ENCODE measurements around the gene CYB561D2. TPM values are rescaled to one million over a fixed set of nuclear protein-coding genes. Genes with fewer than 3 reads are reported as not detected.
A peak's percentile ranks its signal among the peaks of the same experiment; 100 is the strongest.

The CYB561D2 gene
- total RNA-seq, 1 experiment from 2014 or later = 9.5 TPM

DNA sequence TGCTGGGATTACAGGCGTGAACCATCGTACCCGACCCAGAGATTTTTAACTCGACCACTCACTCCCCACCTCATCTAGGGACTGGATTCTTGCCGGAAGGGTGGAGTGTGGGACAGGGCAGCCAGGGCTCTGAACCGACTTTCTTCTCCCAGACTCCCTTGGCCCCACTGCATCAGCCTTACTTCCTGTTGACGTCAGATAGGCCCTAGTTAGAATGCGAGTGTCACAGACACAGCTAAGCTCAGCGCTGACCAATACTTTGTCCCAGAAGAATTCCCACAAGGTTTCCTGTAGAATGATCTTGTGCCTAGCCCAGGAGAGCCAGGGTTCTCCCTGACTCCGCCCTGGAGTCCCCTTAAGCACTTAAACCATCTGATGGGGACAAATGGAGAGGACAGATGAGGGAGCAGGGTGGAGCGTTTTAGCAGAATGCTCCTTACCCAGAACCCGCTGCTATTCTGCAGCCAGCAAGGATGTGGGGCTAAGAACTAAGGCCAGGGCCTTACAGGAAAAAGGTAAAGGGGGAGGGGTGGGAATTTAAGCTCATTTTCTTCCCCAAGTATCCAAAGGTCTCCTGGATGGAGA, 16.8 kb upstream of the CYB561D2 start:
- no peak overlapping the region; the same call in 1 of the 2 replicates for H3K27ac ChIP-seq (ENCODE audit: low read depth, low read length)
- H3K9me3 ChIP-seq (ENCODE audit: control insufficient read depth in 1 of 2, insufficient read depth in 1 of 2, low read depth in 1 of 2, low read length in 2 of 2) = no peaks in the 10 kb centered on the region
- H3K36me3 ChIP-seq (ENCODE audit: control insufficient read depth in 1 of 2, insufficient read depth in 2 of 2, low read length in 2 of 2) = peaks cover 30 to 41% of the 10 kb centered on the region in 2 experiments; a peak in 3 of 4 replicates
- H3K79me2 ChIP-seq (ENCODE audit: insufficient read depth, low read length) = peaks cover 72% of the 10 kb centered on the region
- no peaks in the 10 kb centered on the region for H3K27me3 ChIP-seq (ENCODE audit: insufficient read depth, low read length)
- peaks cover 20 to 38% of the 10 kb centered on the region in 2 experiments for H3K4me1 ChIP-seq (ENCODE audit: control insufficient read depth in 1 of 2, insufficient read depth in 2 of 2, low read length in 2 of 2)
- H3K9ac ChIP-seq (ENCODE audit: low read length) = peak overlapping the region; percentile 5; the same call in 1 of the 2 replicates
- RAD21 ChIA-PET (ENCODE audit: low non-redundant PET in 1 of 2, low total read pairs in 2 of 2, uncharacterized antibody in 2 of 2, unreplicated experiment in 2 of 2) = no interaction called here
- no peaks in the 10 kb centered on the region for H3K9me2 ChIP-seq (ENCODE audit: insufficient read depth)
- H3K4me3 ChIP-seq (replicated peaks in 1 of 2; ENCODE audit: low read depth in 1 of 2, low read length in 2 of 2) = no peak overlapping the region
- ATAC-seq (no peak), DNase-seq (ENCODE audit: low read depth, low spot score) (no peak)
- no peak overlapping the region for H2AFZ ChIP-seq (ENCODE audit: low read depth, low read length, poor library complexity, severe bottlenecking)
- no TSS peak for BruUV-seq (replicated peaks)
- H3K4me2 ChIP-seq (ENCODE audit: low read length) = no peak overlapping the region
- CTCF ChIA-PET = no interaction called here
- intact Hi-C loops (cut with micrococcal nuclease) = no loop called here
- TF ChIP-seq RAD21 (IDR thresholded peaks at IDR 0.05; ENCODE audit: low read depth) = no peak
- TF ChIP-seq, protein P1, sequence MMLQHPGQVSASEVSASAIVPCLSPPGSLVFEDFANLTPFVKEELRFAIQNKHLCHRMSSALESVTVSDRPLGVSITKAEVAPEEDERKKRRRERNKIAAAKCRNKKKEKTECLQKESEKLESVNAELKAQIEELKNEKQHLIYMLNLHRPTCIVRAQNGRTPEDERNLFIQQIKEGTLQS (IDR thresholded peaks at IDR 0.05) = no peak
- TF ChIP-seq JUND (IDR thresholded peaks at IDR 0.05) = no peak
- no peak for TF ChIP-seq ZNF274 (IDR thresholded peaks at IDR 0.05; ENCODE audit: low read depth, low read length)
- TF ChIP-seq EGR1 (IDR thresholded peaks at IDR 0.05; ENCODE audit: low read depth) = no peak
- TF ChIP-seq, protein P2, sequence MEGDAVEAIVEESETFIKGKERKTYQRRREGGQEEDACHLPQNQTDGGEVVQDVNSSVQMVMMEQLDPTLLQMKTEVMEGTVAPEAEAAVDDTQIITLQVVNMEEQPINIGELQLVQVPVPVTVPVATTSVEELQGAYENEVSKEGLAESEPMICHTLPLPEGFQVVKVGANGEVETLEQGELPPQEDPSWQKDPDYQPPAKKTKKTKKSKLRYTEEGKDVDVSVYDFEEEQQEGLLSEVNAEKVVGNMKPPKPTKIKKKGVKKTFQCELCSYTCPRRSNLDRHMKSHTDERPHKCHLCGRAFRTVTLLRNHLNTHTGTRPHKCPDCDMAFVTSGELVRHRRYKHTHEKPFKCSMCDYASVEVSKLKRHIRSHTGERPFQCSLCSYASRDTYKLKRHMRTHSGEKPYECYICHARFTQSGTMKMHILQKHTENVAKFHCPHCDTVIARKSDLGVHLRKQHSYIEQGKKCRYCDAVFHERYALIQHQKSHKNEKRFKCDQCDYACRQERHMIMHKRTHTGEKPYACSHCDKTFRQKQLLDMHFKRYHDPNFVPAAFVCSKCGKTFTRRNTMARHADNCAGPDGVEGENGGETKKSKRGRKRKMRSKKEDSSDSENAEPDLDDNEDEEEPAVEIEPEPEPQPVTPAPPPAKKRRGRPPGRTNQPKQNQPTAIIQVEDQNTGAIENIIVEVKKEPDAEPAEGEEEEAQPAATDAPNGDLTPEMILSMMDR (IDR thresholded peaks at IDR 0.05 in 2 of 3, conservative IDR thresholded peaks at IDR 0.05 in 1 of 3; ENCODE audit: borderline replicate concordance in 1 of 3, insufficient read depth in 1 of 3, low read depth in 2 of 3, low read length in 2 of 3) = no peak
- TF ChIP-seq CBX3 (IDR thresholded peaks at IDR 0.05; ENCODE audit: low read depth) = no peak
- TF ChIP-seq ELF1 (IDR thresholded peaks at IDR 0.05; ENCODE audit: borderline replicate concordance, low read depth) = no peak
- no peak for TF ChIP-seq EZH2 (IDR thresholded peaks at IDR 0.05)
- no peak for TF ChIP-seq CEBPB (IDR thresholded peaks at IDR 0.05; ENCODE audit: low read depth)
- no peak for TF ChIP-seq TCF7L2 (IDR thresholded peaks at IDR 0.05; ENCODE audit: borderline replicate concordance, extremely low read depth, insufficient read depth, insufficient read length)
- TF ChIP-seq POLR2A (IDR thresholded peaks at IDR 0.05; ENCODE audit: borderline replicate concordance, extremely low read depth, insufficient read depth, insufficient read length) = no peak
- TF ChIP-seq YY1 (IDR thresholded peaks at IDR 0.05; ENCODE audit: extremely low read depth, insufficient replicate concordance, low read depth, low read length) = no peak
- no peak for TF ChIP-seq SIN3A (IDR thresholded peaks at IDR 0.05; ENCODE audit: low read depth)
- no peak for TF ChIP-seq REST (IDR thresholded peaks at IDR 0.05; ENCODE audit: low read depth)
- no peak for TF ChIP-seq ZBTB33 (IDR thresholded peaks at IDR 0.05; ENCODE audit: extremely low read depth, insufficient replicate concordance, low read length)
- TF ChIP-seq ZFX (IDR thresholded peaks at IDR 0.05) = no peak
- TF ChIP-seq POLR2AphosphoS5 (IDR thresholded peaks at IDR 0.05; ENCODE audit: low read depth, low read length) = no peak
- no peak for TF ChIP-seq FOSL1 (IDR thresholded peaks at IDR 0.05; ENCODE audit: low read depth)
- H4K20me1 ChIP-seq (ENCODE audit: insufficient read depth) = no peaks in the 10 kb centered on the region; the same call in 1 of the 2 replicates
- POLR2A ChIA-PET = no interaction called here

Measured in HCT116 (cell line).